Neural progenitor cell (in vitro differentiated cells): Measurements from ENCODE around the gene ADGRF5. TPM values are rescaled to one million over a fixed set of nuclear protein-coding genes. Genes with fewer than 3 reads are reported as not detected.

ENCODE experiments used
- DNase-seq: peaks from one replicate; pipeline ENCODE4 v3.0.0-alpha.2; 2016; ENCODE audit warnings: low spot score
- H2AFZ ChIP-seq: fragments of 200-600 bp; sonication (generic); replicated peaks from 2 replicates; pipeline ENCODE4 v1.6.1; 2016; ENCODE audit warnings: antibody characterized with exemption
- H3F3A ChIP-seq: fragments of 200-600 bp; sonication (generic); 2 replicates; pipeline ENCODE4 v1.6.1; 2016; ENCODE audit warnings: antibody characterized with exemption, low read depth
- H3K27ac ChIP-seq: fragments of 200-600 bp; sonication (generic); 2 replicates; pipeline ENCODE4 v1.5.1; 2016; ENCODE audit warnings: mild to moderate bottlenecking
- H3K27me3 ChIP-seq: fragments of 200-600 bp; sonication (generic); 2 replicates; pipeline ENCODE4 v1.6.1; 2016; ENCODE audit warnings: mild to moderate bottlenecking, moderate library complexity
- H3K36me3 ChIP-seq: fragments of 200-600 bp; sonication (generic); 2 replicates; pipeline ENCODE4 v1.5.1; 2016
- H3K4me1 ChIP-seq: fragments of 200-600 bp; sonication (generic); 2 replicates; pipeline ENCODE4 v1.6.1; 2016; ENCODE audit warnings: mixed run types
- H3K4me2 ChIP-seq: fragments of 200-600 bp; sonication (generic); 2 replicates; pipeline ENCODE4 v1.6.1; 2016
- H3K4me3 ChIP-seq: fragments of 200-600 bp; sonication (generic); 2 replicates; pipeline ENCODE4 v1.5.1; 2016
- H3K79me2 ChIP-seq: fragments of 200-600 bp; sonication (generic); 2 replicates; pipeline ENCODE4 v1.6.1; 2016; ENCODE audit warnings: low read depth
- H3K9ac ChIP-seq: fragments of 200-600 bp; sonication (generic); 2 replicates; pipeline ENCODE4 v1.6.1; 2016
- H3K9me3 ChIP-seq: fragments of 200-600 bp; sonication (generic); 2 replicates; pipeline ENCODE4 v1.5.1; 2016; ENCODE audit warnings: low read depth
- H4K20me1 ChIP-seq: fragments of 200-600 bp; sonication (generic); 2 replicates; pipeline ENCODE4 v1.6.1; 2016; ENCODE audit warnings: low read depth
- H3K27ac Mint-ChIP-seq: 3 replicates; pipeline ENCODE4 v1.8.0; 2021; ENCODE audit warnings: mixed read lengths
- H3K27me3 Mint-ChIP-seq: 2 replicates; pipeline ENCODE4 v1.8.0; 2022; ENCODE audit warnings: low read depth, mild to moderate bottlenecking, inconsistent platforms, moderate library complexity, mixed read lengths; ENCODE audit not compliant: insufficient read depth
- H3K36me3 Mint-ChIP-seq: 3 replicates; pipeline ENCODE4 v1.8.0; 2021; ENCODE audit warnings: mixed read lengths
- H3K4me1 Mint-ChIP-seq: 3 replicates; pipeline ENCODE4 v1.8.0; 2021; ENCODE audit warnings: mixed read lengths
- H3K4me3 Mint-ChIP-seq: 3 replicates; pipeline ENCODE4 v1.8.0; 2021; ENCODE audit warnings: mild to moderate bottlenecking, moderate library complexity, mixed read lengths
- H3K9me3 Mint-ChIP-seq: 3 replicates; pipeline ENCODE4 v1.8.0; 2020; ENCODE audit warnings: mixed read lengths
- CTCF ChIP-seq: fragments of 200-600 bp; sonication (generic); IDR thresholded peaks from 2 replicates; pipeline ENCODE4 v1.5.1; 2017; ENCODE audit warnings: antibody characterized with exemption, mild to moderate bottlenecking
- EZH2 ChIP-seq: fragments of 200-600 bp; sonication (generic); IDR thresholded peaks from 2 replicates; pipeline ENCODE4 v1.6.1; 2017; ENCODE audit warnings: antibody characterized with exemption, mild to moderate bottlenecking, moderate library complexity
- EZH2phosphoT487 ChIP-seq: fragments of 200-600 bp; sonication (generic); IDR thresholded peaks from 2 replicates; pipeline ENCODE4 v1.6.1; 2017; ENCODE audit warnings: antibody characterized with exemption
- total RNA-seq: library from RNA; depleted of rRNA; stranded (reverse); fragments of >200 nt; gene quantifications from 2 replicates; pipeline ENCODE4 v1.2.3, GENCODE V29; 2015; ENCODE audit warnings: low replicate concordance

ADGRF5 gene
- total RNA-seq, 1 donor from 2014 or later: not detected

DNA sequence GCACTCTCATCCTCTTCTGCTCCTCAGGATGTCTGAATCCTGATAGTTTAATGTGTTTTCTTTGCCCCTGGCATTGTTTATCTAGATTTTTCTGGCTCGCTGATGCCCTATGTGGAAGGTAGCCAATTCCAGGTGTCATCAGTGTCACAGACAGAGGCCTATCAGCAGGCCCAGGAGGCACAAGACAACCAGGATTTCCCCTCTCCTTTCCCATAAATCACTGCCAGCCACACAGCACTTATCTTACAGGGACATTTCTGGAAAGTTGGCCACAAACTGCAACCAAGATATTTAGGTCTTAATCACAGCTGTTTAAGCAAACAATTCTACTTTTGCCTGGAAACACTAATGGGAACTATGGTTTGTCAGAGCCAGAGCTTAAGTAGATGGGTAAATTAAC, 28.1 kb downstream of the ADGRF5 start:
- Histone ChIP-seq H3K27me3 (no peaks in the 10 kb centered on the region), H3K4me1 (no peaks in the 10 kb centered on the region), H3K9me3 (no peaks in the 10 kb centered on the region), H4K20me1 (no peaks in the 10 kb centered on the region), H3F3A (no peaks in the 10 kb centered on the region), H3K27ac (no peak overlapping the region), H3K4me3 (no peak overlapping the region), H3K4me2 (no peak overlapping the region), H2AFZ (no peak overlapping the region), H3K36me3 (no peaks in the 10 kb centered on the region), H3K79me2 (no peaks in the 10 kb centered on the region), H3K9ac (no peak overlapping the region)
- TF ChIP-seq CTCF (no peak), EZH2 (no peak), EZH2phosphoT487 (no peak)
- no peak for DNase-seq
- H3K27me3 Mint-ChIP-seq: peaks cover 4% of the 10 kb centered on the region
- H3K36me3 Mint-ChIP-seq: no peaks in the 10 kb centered on the region
- no peak overlapping the region for H3K4me3 Mint-ChIP-seq
- no peaks in the 10 kb centered on the region for H3K9me3 Mint-ChIP-seq
- H3K27ac Mint-ChIP-seq: no peak overlapping the region
- H3K4me1 Mint-ChIP-seq: no peaks in the 10 kb centered on the region

DNA sequence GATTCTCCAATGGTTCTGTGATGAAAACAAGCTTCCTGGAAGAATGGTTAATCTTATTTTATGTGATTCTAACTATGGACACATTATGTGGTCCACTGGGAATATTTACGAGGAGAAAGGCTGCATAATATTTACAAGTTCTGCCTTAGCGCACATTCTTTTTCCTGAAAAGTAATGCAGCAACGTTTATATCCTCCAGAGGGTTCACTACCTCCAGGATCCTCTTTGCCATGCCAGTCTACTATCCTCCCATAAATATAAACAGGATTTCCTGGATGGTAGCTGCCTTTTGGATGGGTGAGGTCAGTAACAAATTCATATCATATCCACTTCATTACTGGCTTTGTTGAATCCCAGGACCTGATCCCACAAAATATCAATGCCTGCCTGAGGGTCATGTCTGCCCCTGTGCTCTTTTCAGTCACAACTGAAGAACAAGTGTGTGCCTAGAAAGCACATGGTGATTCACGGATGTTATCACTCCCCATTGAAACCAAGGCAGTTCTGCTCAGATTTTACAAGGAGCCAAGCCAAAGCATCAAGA, 30.4 kb downstream of the ADGRF5 start:
- Mint-ChIP-seq H3K9me3 (no peaks in the 10 kb centered on the region), H3K4me3 (no peak overlapping the region), H3K4me1 (no peaks in the 10 kb centered on the region), H3K27me3 (peaks cover 4% of the 10 kb centered on the region), H3K36me3 (no peaks in the 10 kb centered on the region), H3K27ac (no peak overlapping the region)
- no peak overlapping the region for H3K4me3 ChIP-seq
- no peak overlapping the region for H3K9ac ChIP-seq
- no peak overlapping the region for H2AFZ ChIP-seq
- H3K79me2 ChIP-seq: no peaks in the 10 kb centered on the region
- no peak for TF ChIP-seq EZH2
- TF ChIP-seq EZH2phosphoT487: no peak
- no peak for TF ChIP-seq CTCF
- DNase-seq: no peak
- H3F3A ChIP-seq: no peaks in the 10 kb centered on the region
- H3K4me1 ChIP-seq: no peaks in the 10 kb centered on the region
- H3K9me3 ChIP-seq: no peaks in the 10 kb centered on the region
- no peaks in the 10 kb centered on the region for H4K20me1 ChIP-seq
- no peaks in the 10 kb centered on the region for H3K36me3 ChIP-seq
- H3K4me2 ChIP-seq: no peak overlapping the region
- H3K27me3 ChIP-seq: no peaks in the 10 kb centered on the region
- H3K27ac ChIP-seq: no peak overlapping the region

GRCh38 chr6:46888578-46888977, 33.2 kb downstream of the ADGRF5 start:
- Histone ChIP-seq H4K20me1 (no peaks in the 10 kb centered on the region), H3K4me1 (no peaks in the 10 kb centered on the region), H3K9me3 (no peaks in the 10 kb centered on the region), H3K79me2 (no peaks in the 10 kb centered on the region), H3K36me3 (no peaks in the 10 kb centered on the region), H3K9ac (no peak overlapping the region), H3K27ac (no peak overlapping the region), H3F3A (no peaks in the 10 kb centered on the region), H2AFZ (no peak overlapping the region), H3K4me2 (no peak overlapping the region), H3K4me3 (no peak overlapping the region), H3K27me3 (no peaks in the 10 kb centered on the region)
- Mint-ChIP-seq H3K9me3 (no peaks in the 10 kb centered on the region), H3K27ac (no peak overlapping the region), H3K27me3 (peaks cover 3% of the 10 kb centered on the region), H3K36me3 (no peaks in the 10 kb centered on the region), H3K4me3 (no peak overlapping the region), H3K4me1 (no peaks in the 10 kb centered on the region)
- TF ChIP-seq EZH2phosphoT487 (no peak), EZH2 (no peak), CTCF (no peak)
- DNase-seq: no peak
